ENCODE measurements around the gene LCMT2. TPM values are rescaled to one million over a fixed set of nuclear protein-coding genes. Genes with fewer than 3 reads are reported as not detected.
"Not testable (repeated sequence)": the region's sequence is repeated elsewhere in the genome, so short reads cannot be mapped to it uniquely, and the experiment has no call there.

The LCMT2 gene
- total RNA-seq, 4 donors from 2014 or later, result 3.0 to 6.2 (median 5.3) TPM

GRCh38 chr15:43292375-43293078 lies 37.8 kb downstream of the LCMT2 start:
- H3K27ac ChIP-seq, result no peak overlapping the region
- in situ Hi-C loops (cut with MboI; ENCODE audit: low sequenced_read_pairs in 4 of 4) (no loop called here), intact Hi-C loops (cut with DNase I; ENCODE audit: low total_unique reads) (no loop called here)
- TF ChIP-seq, protein P1, sequence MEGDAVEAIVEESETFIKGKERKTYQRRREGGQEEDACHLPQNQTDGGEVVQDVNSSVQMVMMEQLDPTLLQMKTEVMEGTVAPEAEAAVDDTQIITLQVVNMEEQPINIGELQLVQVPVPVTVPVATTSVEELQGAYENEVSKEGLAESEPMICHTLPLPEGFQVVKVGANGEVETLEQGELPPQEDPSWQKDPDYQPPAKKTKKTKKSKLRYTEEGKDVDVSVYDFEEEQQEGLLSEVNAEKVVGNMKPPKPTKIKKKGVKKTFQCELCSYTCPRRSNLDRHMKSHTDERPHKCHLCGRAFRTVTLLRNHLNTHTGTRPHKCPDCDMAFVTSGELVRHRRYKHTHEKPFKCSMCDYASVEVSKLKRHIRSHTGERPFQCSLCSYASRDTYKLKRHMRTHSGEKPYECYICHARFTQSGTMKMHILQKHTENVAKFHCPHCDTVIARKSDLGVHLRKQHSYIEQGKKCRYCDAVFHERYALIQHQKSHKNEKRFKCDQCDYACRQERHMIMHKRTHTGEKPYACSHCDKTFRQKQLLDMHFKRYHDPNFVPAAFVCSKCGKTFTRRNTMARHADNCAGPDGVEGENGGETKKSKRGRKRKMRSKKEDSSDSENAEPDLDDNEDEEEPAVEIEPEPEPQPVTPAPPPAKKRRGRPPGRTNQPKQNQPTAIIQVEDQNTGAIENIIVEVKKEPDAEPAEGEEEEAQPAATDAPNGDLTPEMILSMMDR (IDR thresholded peaks at IDR 0.05 in 4 of 5, conservative IDR thresholded peaks at IDR 0.05 in 1 of 5), result no peak
- no peak for TF ChIP-seq POLR2A (IDR thresholded peaks at IDR 0.05)
- ATAC-seq, result no peak
- peaks cover 5 to 11% (median 8%) of the 10 kb centered on the region in 3 donors for H3K27me3 ChIP-seq
- no peaks in the 10 kb centered on the region for H3K36me3 ChIP-seq
- peaks cover 0 to 4% of the 10 kb centered on the region in 2 donors for H3K4me1 ChIP-seq
- H3K9me3 ChIP-seq, result no peaks in the 10 kb centered on the region
- H3K4me3 ChIP-seq, result no peak overlapping the region
- DNase-seq, result no peak

GRCh38 chr15:43289656-43290055 lies 40.7 kb downstream of the LCMT2 start:
- DNase-seq; H3K27me3 ChIP-seq; H3K27ac ChIP-seq; H3K36me3 ChIP-seq; H3K4me1 ChIP-seq; H3K9me3 ChIP-seq; H3K4me3 ChIP-seq; ATAC-seq; intact Hi-C loops (cut with DNase I; ENCODE audit: low total_unique reads): not testable (repeated sequence)
- in situ Hi-C loops (cut with MboI; ENCODE audit: low sequenced_read_pairs in 4 of 4), result loop anchor here (5.0 kb wide), 2 partner anchors 62 to 67 kb away; partner anchors contain the start of gene EPB42 (in 3 of the 4)

- in situ Hi-C loops (cut with MboI; ENCODE audit: low sequenced_read_pairs in 4 of 4), result loop anchor here (5.0 kb wide), 2 partner anchors 60 to 65 kb away; partner anchors contain the start of gene EPB42 (in 3 of the 4)
- Histone ChIP-seq H3K9me3 (no peaks in the 10 kb centered on the region), H3K27ac (no peak overlapping the region), H3K4me3 (no peak overlapping the region), H3K4me1 (no peaks in the 10 kb centered on the region), H3K36me3 (no peaks in the 10 kb centered on the region), H3K27me3 (no peaks in the 10 kb centered on the region)
- no peak for DNase-seq
- no peak for TF ChIP-seq POLR2A (IDR thresholded peaks at IDR 0.05)
- TF ChIP-seq, protein P1 (IDR thresholded peaks at IDR 0.05 in 4 of 5, conservative IDR thresholded peaks at IDR 0.05 in 1 of 5), result no peak
- ATAC-seq, result no peak
- intact Hi-C loops (cut with DNase I; ENCODE audit: low total_unique reads), result no loop called here
These were observed 43.1 kb downstream of the LCMT2 start for GRCh38 chr15:43287254-43287653.

- no peak for ATAC-seq
- no peaks in the 10 kb centered on the region for H3K27me3 ChIP-seq
- no peak for DNase-seq
- H3K9me3 ChIP-seq, result no peaks in the 10 kb centered on the region
- TF ChIP-seq, protein P1 (IDR thresholded peaks at IDR 0.05 in 4 of 5, conservative IDR thresholded peaks at IDR 0.05 in 1 of 5), result no peak
- TF ChIP-seq POLR2A (IDR thresholded peaks at IDR 0.05), result no peak
- no peaks in the 10 kb centered on the region for H3K36me3 ChIP-seq
- no peak overlapping the region for H3K27ac ChIP-seq
- in situ Hi-C loops (cut with MboI; ENCODE audit: low sequenced_read_pairs in 4 of 4), result loop anchor here (5.0 kb wide), 2 partner anchors 59 to 64 kb away; partner anchors contain the start of gene EPB42 (in 3 of the 4)
- intact Hi-C loops (cut with DNase I; ENCODE audit: low total_unique reads), result no loop called here
- no peak overlapping the region for H3K4me3 ChIP-seq
- peaks cover 0 to 2% of the 10 kb centered on the region in 2 donors for H3K4me1 ChIP-seq
These were observed 44.3 kb downstream of the LCMT2 start for GRCh38 chr15:43286074-43286473.

DNA sequence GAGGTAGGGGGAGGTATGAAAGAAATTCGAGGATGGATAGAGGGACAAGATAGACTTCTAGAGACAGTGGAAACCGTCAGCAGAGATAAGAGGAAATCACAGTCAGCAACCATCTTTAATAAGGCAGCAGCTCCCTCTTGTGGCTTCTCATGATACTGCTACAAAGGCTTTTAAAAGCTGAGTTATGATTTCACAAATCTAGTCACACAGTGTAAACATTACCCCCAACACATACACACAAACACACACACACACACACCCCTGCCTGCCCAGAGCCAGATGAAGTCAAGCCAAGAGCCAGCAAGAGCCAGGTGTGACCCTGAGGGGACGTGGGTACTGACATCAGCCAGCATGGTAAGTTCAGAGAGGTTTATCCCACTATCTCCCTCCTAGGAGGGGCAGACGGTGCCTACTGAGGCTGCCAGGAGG lies 44.8 kb downstream of the LCMT2 start:
- H3K4me3 ChIP-seq, result no peak overlapping the region
- ATAC-seq (peak; percentile 78 to 92), DNase-seq (peak in 1 of 2 donors; percentile 32)
- no peaks in the 10 kb centered on the region for H3K27me3 ChIP-seq
- H3K4me1 ChIP-seq, result peaks cover 2 to 7% of the 10 kb centered on the region in 2 donors
- intact Hi-C loops (cut with DNase I; ENCODE audit: low total_unique reads), result loop anchor here (1.0 kb wide), 1 partner anchor 60 kb away; no protein-coding TSS in a partner anchor
- in situ Hi-C loops (cut with MboI; ENCODE audit: low sequenced_read_pairs in 4 of 4), result loop anchor here (5.0 kb wide), 2 partner anchors 58 to 63 kb away; partner anchors contain the start of gene EPB42 (in 3 of the 4)
- no peaks in the 10 kb centered on the region for H3K36me3 ChIP-seq
- TF ChIP-seq, protein P1 (IDR thresholded peaks at IDR 0.05 in 4 of 5, conservative IDR thresholded peaks at IDR 0.05 in 1 of 5), result peak; percentile 79 to 92 (median 90)
- no peak for TF ChIP-seq POLR2A (IDR thresholded peaks at IDR 0.05)
- no peak overlapping the region for H3K27ac ChIP-seq
- H3K9me3 ChIP-seq, result no peaks in the 10 kb centered on the region
